NAMALWA (cell line): ENCODE data around the gene SCFD2.
"Not testable (repeated sequence)": the region's sequence is repeated elsewhere in the genome, so short reads cannot be mapped to it uniquely, and the experiment has no call there.

Experiments used
- DNase-seq: peaks from one replicate; pipeline ENCODE4 v3.0.0-alpha.2; 2015; ENCODE audit warnings: low spot score

SCFD2 gene

DNA sequence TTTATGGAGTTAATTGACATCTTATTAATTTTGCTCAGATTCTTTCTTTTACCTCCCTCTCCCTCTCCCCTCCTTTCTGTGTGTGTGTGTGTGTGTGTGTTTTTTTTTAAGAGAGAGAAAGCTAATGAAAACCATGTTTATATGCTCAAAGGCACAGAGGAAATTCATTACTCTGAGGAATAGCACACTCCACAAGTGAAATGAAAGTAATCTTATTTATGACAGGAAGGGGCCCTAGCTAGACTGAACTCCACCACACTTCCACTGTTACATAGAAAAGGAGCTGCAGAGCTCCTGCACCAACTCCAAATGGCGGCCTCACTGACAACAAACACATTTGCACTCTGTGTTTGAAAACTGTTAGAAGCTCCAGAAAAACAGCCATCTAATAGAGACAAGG, 353.1 kb downstream of the SCFD2 start:
- no peak for DNase-seq

- no peak for DNase-seq
Observed at GRCh38 chr4:53011259-53011905, 354.5 kb downstream of the SCFD2 start.

DNA sequence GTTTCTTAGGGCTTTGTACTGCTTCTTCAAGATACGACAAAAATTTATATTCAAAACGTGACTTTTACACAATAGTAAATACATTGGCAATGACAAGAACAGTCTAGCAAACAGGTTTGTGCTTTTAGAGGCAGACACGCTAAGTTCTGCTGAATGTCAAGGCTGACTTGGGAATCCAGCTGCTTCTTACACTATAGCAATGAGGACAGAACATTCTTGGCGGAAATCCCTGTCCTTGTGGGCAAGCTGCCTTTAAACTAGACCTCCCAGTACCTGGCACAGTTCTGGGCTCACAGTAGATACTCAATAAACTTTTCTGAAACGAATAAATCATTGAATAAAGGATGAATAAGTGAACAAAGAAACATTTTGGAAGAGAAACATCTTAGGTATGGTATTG, 355.5 kb downstream of the SCFD2 start:
- no peak for DNase-seq

DNA sequence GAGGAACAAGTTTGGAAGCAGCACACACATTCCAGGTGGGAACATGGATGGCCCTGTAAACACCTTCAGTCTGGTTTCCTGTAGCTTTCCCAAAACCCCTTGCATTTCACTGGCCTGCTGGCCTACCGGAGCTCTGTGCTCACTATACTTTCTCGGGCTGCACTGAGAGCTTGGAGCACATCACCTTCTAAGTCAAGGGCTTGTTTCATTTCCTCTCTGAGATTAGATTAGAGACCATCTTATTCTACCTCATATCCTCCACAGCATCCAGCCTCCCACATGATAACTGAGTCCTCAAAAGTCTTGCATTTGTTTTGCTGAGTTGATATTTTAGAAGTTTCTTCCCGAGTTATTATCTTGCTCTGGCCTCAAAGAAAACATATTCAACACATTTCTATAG, 356.0 kb downstream of the SCFD2 start:
- DNase-seq: no peak

DNA sequence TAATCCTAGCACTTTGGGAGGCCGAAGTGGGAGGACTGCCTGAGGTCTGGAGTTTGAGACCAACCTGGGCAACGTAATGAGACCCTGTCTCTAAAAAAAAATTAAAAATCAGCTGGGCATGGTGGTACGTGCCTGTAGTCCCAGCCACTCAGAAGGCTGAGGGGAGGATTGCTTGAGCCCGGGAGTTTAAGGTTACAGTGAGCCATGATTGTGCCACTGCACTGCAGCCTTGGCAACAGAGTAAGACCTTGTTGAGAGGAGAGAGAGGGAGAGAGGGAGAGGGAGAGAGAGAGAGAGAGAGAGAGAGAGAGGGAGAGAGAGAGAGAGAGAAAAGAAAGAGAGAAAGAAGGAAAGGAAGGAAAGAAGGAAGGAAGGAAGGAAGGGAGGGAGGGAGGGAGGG, 358.8 kb downstream of the SCFD2 start:
- DNase-seq: no peak

DNA sequence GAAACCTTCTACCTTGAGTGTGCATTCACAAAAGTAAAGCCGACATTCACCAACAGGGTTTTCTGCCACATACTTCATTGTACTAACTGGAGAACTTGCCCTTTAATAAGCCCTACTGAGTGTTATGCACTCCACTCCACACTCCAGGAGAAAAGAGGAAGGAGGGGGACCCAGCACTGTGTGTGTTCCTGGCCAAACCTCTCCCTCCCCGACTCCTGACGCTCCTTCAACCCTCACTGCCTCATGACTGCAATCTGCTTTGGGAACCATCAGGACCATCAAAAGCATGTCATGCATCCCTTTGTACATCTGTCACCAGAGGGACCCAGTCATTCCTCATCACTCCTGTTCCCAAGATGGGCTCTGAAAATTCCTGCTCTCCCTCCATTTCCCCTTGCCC, 360.1 kb downstream of the SCFD2 start:
- DNase-seq: no peak

GRCh38 chr4:53005149-53005546, 360.7 kb downstream of the SCFD2 start:
- no peak for DNase-seq

- no peak for DNase-seq
Observed at GRCh38 chr4:53004497-53005148, 361.2 kb downstream of the SCFD2 start.

DNA sequence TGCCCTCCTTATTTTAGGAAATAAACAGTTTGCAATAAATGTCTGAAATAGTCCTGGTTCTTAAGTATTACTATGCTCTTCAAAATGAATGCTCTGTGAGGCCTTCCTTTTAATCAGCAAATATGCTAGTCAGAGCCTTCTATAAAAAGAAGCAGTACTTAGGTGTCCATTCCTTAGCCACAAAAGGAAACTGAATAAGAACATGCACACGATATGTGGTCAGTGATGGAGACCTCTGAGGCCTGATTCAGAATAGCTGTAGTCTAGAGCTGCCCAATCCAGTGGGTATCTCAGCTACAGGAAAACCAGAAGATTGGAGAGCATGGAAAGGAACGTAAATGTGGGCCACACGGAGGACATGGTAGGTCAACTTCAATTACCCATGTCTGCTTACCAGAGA, 361.9 kb downstream of the SCFD2 start:
- no peak for DNase-seq

GRCh38 chr4:53000560-53000959, 365.3 kb downstream of the SCFD2 start:
- no peak for DNase-seq

GRCh38 chr4:52999626-53000025, 366.2 kb downstream of the SCFD2 start:
- no peak for DNase-seq

- no peak for DNase-seq
Observed at GRCh38 chr4:52998413-52998812, 367.4 kb downstream of the SCFD2 start.

GRCh38 chr4:52997132-52997416, 368.8 kb downstream of the SCFD2 start:
- DNase-seq: no peak

GRCh38 chr4:52996261-52997131, 369.4 kb downstream of the SCFD2 start:
- no peak for DNase-seq

- DNase-seq: no peak
Observed at GRCh38 chr4:52995360-52996030, 370.4 kb downstream of the SCFD2 start.

GRCh38 chr4:52994567-52994966, 371.3 kb downstream of the SCFD2 start:
- DNase-seq: no peak

DNA sequence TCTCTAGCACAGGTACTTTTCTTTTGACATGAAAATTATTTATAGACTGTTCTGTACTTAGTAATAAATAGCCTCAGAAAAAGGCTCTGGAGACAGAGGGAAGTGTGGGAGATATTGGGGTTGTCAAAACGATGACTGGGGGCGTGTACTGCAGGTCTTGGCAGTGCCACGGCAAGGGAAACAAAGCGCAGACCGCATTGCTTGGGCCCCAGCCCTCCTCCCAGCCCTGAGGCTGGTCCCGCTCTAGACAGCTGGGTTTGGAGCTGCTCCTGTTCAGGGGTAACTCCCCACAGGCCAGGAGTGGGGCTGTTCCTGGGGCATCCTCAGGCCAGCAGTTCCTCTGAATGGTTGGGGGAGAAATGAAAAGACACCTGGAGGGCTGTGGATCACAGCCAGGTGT, 372.1 kb downstream of the SCFD2 start:
- no peak for DNase-seq

- not testable (repeated sequence) for DNase-seq
Observed at GRCh38 chr4:52992551-52992950, 373.3 kb downstream of the SCFD2 start.

GRCh38 chr4:52991472-52991871, 374.4 kb downstream of the SCFD2 start:
- DNase-seq: no peak

- no peak for DNase-seq
Observed at GRCh38 chr4:52990706-52991105, 375.2 kb downstream of the SCFD2 start.

DNA sequence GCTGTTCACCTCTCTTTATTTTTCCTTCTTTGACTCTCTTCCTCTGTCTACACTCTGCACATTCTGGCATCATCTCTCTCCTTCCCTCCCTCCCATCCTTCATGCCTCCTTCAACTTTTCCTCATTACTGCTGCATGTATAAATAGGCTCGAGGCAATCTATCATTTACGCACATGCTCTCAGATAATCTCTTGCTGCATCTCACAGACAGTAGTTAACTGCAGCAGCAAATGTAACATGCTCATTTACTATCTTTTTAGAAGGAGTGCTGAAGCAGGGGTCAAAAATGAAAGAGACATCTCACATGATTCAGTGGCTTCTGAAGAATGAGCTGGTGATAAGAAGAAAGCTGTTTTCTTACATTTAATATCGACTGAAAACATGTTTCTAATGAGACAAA, 376.0 kb downstream of the SCFD2 start:
- no peak for DNase-seq

- DNase-seq: no peak
Observed at GRCh38 chr4:52987392-52988056, 378.3 kb downstream of the SCFD2 start.
